ENCODE measurements around the gene PDILT.

GRCh38 chr16:20336955-20337354 is 67.6 kb downstream of the PDILT start:
- TF ChIP-seq CTCF (IDR thresholded peaks at IDR 0.05; ENCODE audit: insufficient read depth, low read length) (no peak), POLR2AphosphoS5 (IDR thresholded peaks at IDR 0.05; ENCODE audit: low read depth) (no peak), REST (IDR thresholded peaks at IDR 0.05; ENCODE audit: insufficient replicate concordance, low read depth) (no peak), SPI1 (IDR thresholded peaks at IDR 0.05; ENCODE audit: borderline replicate concordance, low read depth) (no peak), GABPA (IDR thresholded peaks at IDR 0.05; ENCODE audit: low read depth) (no peak)

Measured in HL-60 (cell line).